Neutrophil (primary cell): Measurements from ENCODE around the gene SMKR1.

Experiments used
- H3K27ac ChIP-seq: fragments of 200-600 bp; sonication (generic); 2 replicates; pipeline ENCODE4 v1.5.1; 2016; ENCODE audit warnings: mild to moderate bottlenecking, moderate library complexity
- H3K27me3 ChIP-seq: fragments of 200-600 bp; sonication (generic); 2 replicates; pipeline ENCODE4 v1.6.0; 2016; ENCODE audit warnings: mild to moderate bottlenecking
- H3K36me3 ChIP-seq: fragments of 200-600 bp; sonication (generic); 2 replicates; pipeline ENCODE4 v1.5.1; 2017
- H3K4me1 ChIP-seq, 2 experiments: fragments of 200-600 bp in 1 of 2; sonication (generic) in 1 of 2; 1 replicate in 1 of 2; 2 replicates in 1 of 2; pipeline versions ENCODE4 v1.5.1 to v1.6.1; 2013 to 2016; ENCODE audit warnings: low read depth in 1 of 2, low read length in 1 of 2, mild to moderate bottlenecking in 1 of 2, moderate library complexity in 1 of 2; ENCODE audit not compliant: control insufficient read depth in 1 of 2, insufficient read depth in 1 of 2
- H3K4me3 ChIP-seq, 2 experiments: fragments of 200-600 bp in 1 of 2; sonication (generic) in 1 of 2; 1 replicate in 1 of 2; 2 replicates in 1 of 2; pipeline ENCODE4 v1.5.1; 2013 to 2016; ENCODE audit warnings: low read depth in 1 of 2, low read length in 1 of 2, mild to moderate bottlenecking in 1 of 2, moderate library complexity in 1 of 2
- H3K9me3 ChIP-seq: fragments of 200-600 bp; sonication (generic); 2 replicates; pipeline ENCODE4 v1.5.1; 2016
- CTCF ChIP-seq: fragments of 200-600 bp; sonication (generic); IDR thresholded peaks from 2 replicates; pipeline ENCODE4 v1.5.1; 2016; ENCODE audit warnings: antibody characterized with exemption

Gene SMKR1

GRCh38 chr7:129457101-129457500, 45.2 kb upstream of the SMKR1 start:
- Histone ChIP-seq H3K36me3 (no peaks in the 10 kb centered on the region), H3K27me3 (peaks cover 91% of the 10 kb centered on the region), H3K4me3 (no peak overlapping the region), H3K9me3 (no peaks in the 10 kb centered on the region), H3K27ac (no peak overlapping the region), H3K4me1 (peaks cover 4% of the 10 kb centered on the region in 2 experiments)
- TF ChIP-seq CTCF = no peak

- H3K4me3 ChIP-seq = no peak overlapping the region
- peaks cover 86% of the 10 kb centered on the region for H3K27me3 ChIP-seq
- peaks cover 14 to 15% of the 10 kb centered on the region in 2 experiments for H3K4me1 ChIP-seq
- H3K27ac ChIP-seq = no peak overlapping the region
- no peak for TF ChIP-seq CTCF
- no peaks in the 10 kb centered on the region for H3K9me3 ChIP-seq
- H3K36me3 ChIP-seq = no peaks in the 10 kb centered on the region
These were observed 44.2 kb upstream of the SMKR1 start for GRCh38 chr7:129458171-129458570.

GRCh38 chr7:129461809-129462208, 40.5 kb upstream of the SMKR1 start:
- Histone ChIP-seq H3K27ac (no peak overlapping the region), H3K9me3 (no peaks in the 10 kb centered on the region), H3K36me3 (no peaks in the 10 kb centered on the region), H3K4me1 (peaks cover 15 to 16% of the 10 kb centered on the region in 2 experiments), H3K4me3 (no peak overlapping the region), H3K27me3 (peaks cover 94% of the 10 kb centered on the region)
- TF ChIP-seq CTCF = no peak

- TF ChIP-seq CTCF = no peak
- peaks cover 15 to 16% of the 10 kb centered on the region in 2 experiments for H3K4me1 ChIP-seq
- peaks cover 94% of the 10 kb centered on the region for H3K27me3 ChIP-seq
- H3K27ac ChIP-seq = no peak overlapping the region
- no peak overlapping the region for H3K4me3 ChIP-seq
- H3K36me3 ChIP-seq = no peaks in the 10 kb centered on the region
- H3K9me3 ChIP-seq = no peaks in the 10 kb centered on the region
These were observed 39.9 kb upstream of the SMKR1 start for GRCh38 chr7:129462420-129462819.

- Histone ChIP-seq H3K4me3 (no peak overlapping the region), H3K36me3 (no peaks in the 10 kb centered on the region), H3K27me3 (peaks cover 94% of the 10 kb centered on the region), H3K4me1 (peaks cover 15 to 16% of the 10 kb centered on the region in 2 experiments), H3K9me3 (no peaks in the 10 kb centered on the region), H3K27ac (no peak overlapping the region)
- TF ChIP-seq CTCF = no peak
These were observed 38.1 kb upstream of the SMKR1 start for GRCh38 chr7:129464194-129464593.

GRCh38 chr7:129465080-129465479, 37.3 kb upstream of the SMKR1 start:
- Histone ChIP-seq H3K4me3 (no peak overlapping the region), H3K4me1 (peaks cover 15 to 16% of the 10 kb centered on the region in 2 experiments), H3K9me3 (no peaks in the 10 kb centered on the region), H3K27me3 (peaks cover 94% of the 10 kb centered on the region), H3K27ac (no peak overlapping the region), H3K36me3 (no peaks in the 10 kb centered on the region)
- no peak for TF ChIP-seq CTCF
